ENCODE results near the gene TACC2. TPM values are rescaled to one million over a fixed set of nuclear protein-coding genes. Genes with fewer than 3 reads are reported as not detected.
A peak's percentile ranks its signal among the peaks of the same experiment; 100 is the strongest.

Gene TACC2
- total RNA-seq, 1 donor from 2014 or later, result 76.4 TPM

GRCh38 chr10:122154545-122155366 lies 165.8 kb downstream of the TACC2 start:
- intact Hi-C loops (cut with DNase I), result no loop called here
- H3K27ac ChIP-seq, result peak overlapping the region; percentile 64
- H3K4me1 ChIP-seq, result peaks cover 48% of the 10 kb centered on the region
- no peak for DNase-seq (ENCODE audit: extremely low spot score in 2 of 2)
- peak overlapping the region; percentile 8 to 33 for H3K4me3 ChIP-seq
- H3K36me3 ChIP-seq, result no peaks in the 10 kb centered on the region
- no peaks in the 10 kb centered on the region for H3K9me3 ChIP-seq
- H3K27me3 ChIP-seq, result no peaks in the 10 kb centered on the region
- TF ChIP-seq CTCF (IDR thresholded peaks at IDR 0.05) (no peak), POLR2AphosphoS5 (IDR thresholded peaks at IDR 0.05; ENCODE audit: insufficient read depth in 1 of 2, low read depth in 1 of 2) (peak in 1 of 2 donors; percentile 26)

GRCh38 chr10:122157451-122157850 lies 168.5 kb downstream of the TACC2 start:
- Histone ChIP-seq H3K27ac (no peak overlapping the region), H3K27me3 (no peaks in the 10 kb centered on the region), H3K36me3 (no peaks in the 10 kb centered on the region), H3K9me3 (no peaks in the 10 kb centered on the region), H3K4me3 (no peak overlapping the region), H3K4me1 (peaks cover 37% of the 10 kb centered on the region)
- DNase-seq (ENCODE audit: extremely low spot score in 2 of 2), result no peak
- TF ChIP-seq POLR2A (IDR thresholded peaks at IDR 0.05) (no peak), POLR2AphosphoS5 (IDR thresholded peaks at IDR 0.05; ENCODE audit: insufficient read depth in 1 of 2, low read depth in 1 of 2) (no peak), CTCF (IDR thresholded peaks at IDR 0.05) (no peak)
- intact Hi-C loops (cut with DNase I), result no loop called here

GRCh38 chr10:122158362-122158761 lies 169.4 kb downstream of the TACC2 start:
- no peak for DNase-seq (ENCODE audit: extremely low spot score in 2 of 2)
- Histone ChIP-seq H3K4me1 (peaks cover 38% of the 10 kb centered on the region), H3K4me3 (no peak overlapping the region), H3K27me3 (no peaks in the 10 kb centered on the region), H3K9me3 (no peaks in the 10 kb centered on the region), H3K27ac (no peak overlapping the region), H3K36me3 (no peaks in the 10 kb centered on the region)
- intact Hi-C loops (cut with DNase I), result no loop called here
- TF ChIP-seq CTCF (IDR thresholded peaks at IDR 0.05), result no peak
- TF ChIP-seq POLR2AphosphoS5 (IDR thresholded peaks at IDR 0.05; ENCODE audit: insufficient read depth in 1 of 2, low read depth in 1 of 2), result no peak
- no peak for TF ChIP-seq POLR2A (IDR thresholded peaks at IDR 0.05)

- H3K9me3 ChIP-seq, result no peaks in the 10 kb centered on the region
- H3K4me3 ChIP-seq, result no peak overlapping the region
- H3K27ac ChIP-seq, result no peak overlapping the region
- DNase-seq (ENCODE audit: extremely low spot score in 2 of 2), result no peak
- peaks cover 35% of the 10 kb centered on the region for H3K4me1 ChIP-seq
- TF ChIP-seq CTCF (IDR thresholded peaks at IDR 0.05), result no peak
- TF ChIP-seq POLR2AphosphoS5 (IDR thresholded peaks at IDR 0.05; ENCODE audit: insufficient read depth in 1 of 2, low read depth in 1 of 2), result no peak
- TF ChIP-seq POLR2A (IDR thresholded peaks at IDR 0.05), result no peak
- intact Hi-C loops (cut with DNase I), result no loop called here
- no peaks in the 10 kb centered on the region for H3K27me3 ChIP-seq
- H3K36me3 ChIP-seq, result no peaks in the 10 kb centered on the region
Measured at GRCh38 chr10:122159141-122159970, 170.4 kb downstream of the TACC2 start.

Measured in vagina (tissue), 2 donors.